Sigmoid colon (tissue), 7 donors: ENCODE measurements around the gene RHEBL1. TPM values are rescaled to one million over a fixed set of nuclear protein-coding genes. Genes with fewer than 3 reads are reported as not detected.

ENCODE experiments used
- DNase-seq: peaks from one replicate; pipeline ENCODE4 v3.0.0-alpha.2; 2019
- H3K27ac ChIP-seq, 4 donors: fragments of 200-600 bp; sonication (generic); one replicate each; pipeline ENCODE4 v1.5.1; 2016 to 2019; ENCODE audit warnings: mild to moderate bottlenecking in 1 of 4
- H3K27me3 ChIP-seq, 3 donors: fragments of 200-600 bp; sonication (generic); one replicate each; pipeline ENCODE4 v1.5.1; 2019; ENCODE audit warnings: mild to moderate bottlenecking in 1 of 3
- H3K36me3 ChIP-seq, 4 donors: fragments of 200-600 bp; sonication (generic); one replicate each; pipeline ENCODE4 v1.5.1; 2016 to 2019
- H3K4me1 ChIP-seq, 4 donors: fragments of 200-600 bp; sonication (generic); one replicate each; pipeline ENCODE4 v1.5.1; 2017 to 2019
- H3K4me3 ChIP-seq, 4 donors: fragments of 200-600 bp; sonication (generic); one replicate each; pipeline ENCODE4 v1.5.1; 2017 to 2019; ENCODE audit warnings: mild to moderate bottlenecking in 2 of 4, moderate library complexity in 1 of 4
- H3K9me3 ChIP-seq, 4 donors: fragments of 200-600 bp in 3 of 4; sonication (generic) in 3 of 4; one replicate each; pipeline versions ENCODE4 v1.5.1 to v1.6.1; 2013 to 2019
- EP300 ChIP-seq, 4 donors: sonication (generic); formaldehyde crosslinking; IDR thresholded peaks; one replicate each; pipeline ENCODE4 v1.6.1; 2017; ENCODE audit warnings: antibody characterized with exemption in 4 of 4
- POLR2A ChIP-seq, 2 donors: fragments of 450-650 bp; IDR thresholded peaks; one replicate each; pipeline ENCODE4 v1.6.1; 2016; ENCODE audit warnings: antibody characterized with exemption in 2 of 2, mild to moderate bottlenecking in 2 of 2, moderate library complexity in 2 of 2
- POLR2AphosphoS5 ChIP-seq, 4 donors: sonication (generic); formaldehyde crosslinking; IDR thresholded peaks; one replicate each; pipeline ENCODE4 v1.6.1; 2017; ENCODE audit warnings: antibody characterized with exemption in 4 of 4
- WGBS, 2 donors: extraction: QIAGEN DNeasy Blood & Tissue Kit; methylation state at CpG; one replicate each; pipeline ENCODE4 v1.1.7; 2013; 5-methylcytosine and 5-hydroxymethylcytosine counted together
- intact Hi-C: fragments of 100-400 bp; cut with DNase I; formaldehyde crosslinking; loops from one replicate; pipeline ENCODE4 v1.15.1; 2023
- polyA plus RNA-seq, 3 donors: library from polyadenylated mRNA; stranded (reverse); fragments of 200-250 nt; gene quantifications; one replicate each; pipeline ENCODE4 v1.2.3, GENCODE V29; 2013
- total RNA-seq, 4 donors: library from RNA; depleted of rRNA; stranded (reverse); fragments of >200 nt; gene quantifications; one replicate each; pipeline ENCODE4 v1.1.0, GENCODE V29; 2016
- TF ChIP-seq, protein P1 (sequence below), 4 experiments: fragments of 450-650 bp in 3 of 4; fragments of 200-600 bp in 1 of 4; IDR thresholded peaks; one replicate each; pipeline ENCODE4 v1.5.1; 2016 to 2019; ENCODE audit warnings: antibody characterized with exemption in 4 of 4, mild to moderate bottlenecking in 3 of 4, moderate library complexity in 2 of 4
- donor health status: healthy with polysubstance abuse.
- donor health status: Bipolar disorder and iron deficiency.
- donor health status: healthy.

RHEBL1 gene
- total and polyA plus RNA-seq, 7 donors: 0.36 to 2.2 TPM; not detected in 5

DNA sequence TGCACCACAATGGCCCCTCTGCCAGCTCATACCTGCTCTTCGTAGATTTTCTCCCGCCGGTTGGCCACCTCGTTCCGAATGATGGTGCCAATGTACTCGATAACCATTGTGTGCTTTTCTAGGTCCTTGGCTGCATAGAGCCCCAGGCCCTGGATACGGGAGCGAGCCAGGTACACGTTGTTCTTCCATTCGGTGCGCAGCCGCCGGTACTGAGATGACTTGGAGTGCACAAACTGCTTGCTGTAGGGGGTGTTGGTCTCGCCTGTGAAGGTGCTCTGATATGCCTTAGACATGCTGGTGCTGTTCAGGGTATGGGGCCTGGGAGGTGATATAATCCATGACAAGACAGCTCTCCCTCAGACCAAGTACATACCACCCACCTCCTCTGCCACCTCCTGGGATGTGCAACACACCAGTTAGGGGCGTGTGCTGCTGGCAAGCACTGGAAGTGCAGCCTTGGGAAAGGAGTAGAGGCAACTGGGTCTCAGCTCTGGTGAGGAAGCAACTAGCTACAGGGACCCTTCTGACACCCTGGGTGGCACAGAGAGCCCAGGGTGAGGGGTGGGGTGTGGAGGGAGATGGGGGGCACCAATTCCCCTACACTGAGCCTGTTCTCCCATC lies 47.1 kb downstream of the RHEBL1 start:
- TF ChIP-seq EP300 (IDR thresholded peaks at IDR 0.05): no peak
- Histone ChIP-seq H3K4me3 (no peak overlapping the region), H3K36me3 (peaks cover 47 to 72% (median 61%) of the 10 kb centered on the region in 4 donors), H3K9me3 (no peaks in the 10 kb centered on the region), H3K27me3 (no peaks in the 10 kb centered on the region), H3K27ac (no peak overlapping the region), H3K4me1 (peaks cover 0 to 19% (median 11%) of the 10 kb centered on the region in 4 donors)
- 94 to 95% methylated on average over 15 of the region's 15 CpGs for WGBS, 2 donors
- DNase-seq: no peak
- intact Hi-C loops: no loop called here

DNA sequence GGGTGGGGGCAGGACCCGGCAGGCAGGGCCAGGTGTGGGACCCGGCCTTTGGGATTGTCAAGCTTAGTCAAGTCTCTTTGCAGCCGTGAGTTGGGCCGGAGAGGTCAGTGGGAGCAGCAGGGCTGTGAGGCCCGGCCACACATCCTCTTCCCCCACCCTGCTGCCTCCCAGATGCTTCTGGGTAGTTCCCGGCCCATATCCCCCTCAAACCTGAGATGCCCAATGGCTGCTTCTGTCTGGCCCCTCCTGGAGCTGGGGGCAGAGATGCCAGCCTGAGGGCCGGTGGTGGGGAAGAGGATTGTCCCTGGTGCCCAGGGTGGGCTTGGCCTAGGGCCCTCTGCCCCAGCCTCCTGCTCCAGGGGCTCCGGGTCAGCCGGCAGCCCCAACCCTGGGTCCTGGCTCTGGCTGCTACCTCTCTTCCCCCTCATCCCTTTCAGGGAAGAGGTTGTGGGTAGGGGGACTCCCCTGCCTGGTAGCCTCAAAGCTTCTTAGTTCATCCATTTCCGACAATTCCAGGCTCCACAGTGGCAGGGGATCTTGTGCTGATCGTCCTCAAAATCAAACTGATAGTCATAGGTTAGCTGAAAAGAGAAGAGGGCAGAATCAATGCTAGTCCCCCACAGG lies 48.4 kb downstream of the RHEBL1 start:
- Histone ChIP-seq H3K4me1 (peaks cover 0 to 29% (median 18%) of the 10 kb centered on the region in 4 donors), H3K36me3 (peaks cover 34 to 60% (median 48%) of the 10 kb centered on the region in 4 donors), H3K9me3 (no peaks in the 10 kb centered on the region), H3K4me3 (no peak overlapping the region), H3K27me3 (no peaks in the 10 kb centered on the region), H3K27ac (no peak overlapping the region)
- 81 to 87% methylated on average over 11 of the region's 11 CpGs for WGBS, 2 donors
- TF ChIP-seq POLR2A (IDR thresholded peaks at IDR 0.05) (no peak), POLR2AphosphoS5 (IDR thresholded peaks at IDR 0.05) (no peak), EP300 (IDR thresholded peaks at IDR 0.05) (no peak)
- TF ChIP-seq, protein P1, sequence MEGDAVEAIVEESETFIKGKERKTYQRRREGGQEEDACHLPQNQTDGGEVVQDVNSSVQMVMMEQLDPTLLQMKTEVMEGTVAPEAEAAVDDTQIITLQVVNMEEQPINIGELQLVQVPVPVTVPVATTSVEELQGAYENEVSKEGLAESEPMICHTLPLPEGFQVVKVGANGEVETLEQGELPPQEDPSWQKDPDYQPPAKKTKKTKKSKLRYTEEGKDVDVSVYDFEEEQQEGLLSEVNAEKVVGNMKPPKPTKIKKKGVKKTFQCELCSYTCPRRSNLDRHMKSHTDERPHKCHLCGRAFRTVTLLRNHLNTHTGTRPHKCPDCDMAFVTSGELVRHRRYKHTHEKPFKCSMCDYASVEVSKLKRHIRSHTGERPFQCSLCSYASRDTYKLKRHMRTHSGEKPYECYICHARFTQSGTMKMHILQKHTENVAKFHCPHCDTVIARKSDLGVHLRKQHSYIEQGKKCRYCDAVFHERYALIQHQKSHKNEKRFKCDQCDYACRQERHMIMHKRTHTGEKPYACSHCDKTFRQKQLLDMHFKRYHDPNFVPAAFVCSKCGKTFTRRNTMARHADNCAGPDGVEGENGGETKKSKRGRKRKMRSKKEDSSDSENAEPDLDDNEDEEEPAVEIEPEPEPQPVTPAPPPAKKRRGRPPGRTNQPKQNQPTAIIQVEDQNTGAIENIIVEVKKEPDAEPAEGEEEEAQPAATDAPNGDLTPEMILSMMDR (IDR thresholded peaks at IDR 0.05): no peak
- DNase-seq: no peak
- intact Hi-C loops: no loop called here

DNA sequence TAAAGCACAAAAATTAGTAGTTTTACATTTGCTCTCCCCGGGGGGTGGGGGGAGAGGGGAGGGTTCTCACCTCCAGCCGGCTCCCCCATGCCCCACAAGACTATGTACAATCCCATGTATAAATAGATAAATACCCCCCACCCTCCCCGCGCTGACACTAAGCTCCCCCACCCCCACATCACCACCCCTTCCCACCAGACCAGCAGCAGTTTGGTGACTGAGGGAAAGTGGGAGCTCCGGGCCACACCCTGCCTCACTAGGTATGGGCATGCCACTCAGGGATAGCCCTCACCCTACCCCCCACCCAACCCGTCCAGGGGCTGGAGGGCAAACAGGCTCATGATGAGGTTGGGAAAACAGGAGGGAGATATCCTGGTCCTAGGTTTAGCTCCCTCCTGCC lies 49.3 kb downstream of the RHEBL1 start:
- Histone ChIP-seq H3K9me3 (no peaks in the 10 kb centered on the region), H3K4me1 (peaks cover 0 to 29% (median 18%) of the 10 kb centered on the region in 4 donors), H3K36me3 (peaks cover 29 to 50% (median 39%) of the 10 kb centered on the region in 4 donors), H3K4me3 (no peak overlapping the region), H3K27me3 (no peaks in the 10 kb centered on the region), H3K27ac (peak overlapping the region in 1 of 4 donors; percentile 92)
- DNase-seq: no peak
- 86 to 91% methylated on average over 6 of the region's 6 CpGs for WGBS, 2 donors
- TF ChIP-seq EP300 (IDR thresholded peaks at IDR 0.05) (no peak), POLR2AphosphoS5 (IDR thresholded peaks at IDR 0.05) (no peak), POLR2A (IDR thresholded peaks at IDR 0.05) (no peak)
- TF ChIP-seq, protein P1 (IDR thresholded peaks at IDR 0.05): no peak
- intact Hi-C loops: no loop called here

DNA sequence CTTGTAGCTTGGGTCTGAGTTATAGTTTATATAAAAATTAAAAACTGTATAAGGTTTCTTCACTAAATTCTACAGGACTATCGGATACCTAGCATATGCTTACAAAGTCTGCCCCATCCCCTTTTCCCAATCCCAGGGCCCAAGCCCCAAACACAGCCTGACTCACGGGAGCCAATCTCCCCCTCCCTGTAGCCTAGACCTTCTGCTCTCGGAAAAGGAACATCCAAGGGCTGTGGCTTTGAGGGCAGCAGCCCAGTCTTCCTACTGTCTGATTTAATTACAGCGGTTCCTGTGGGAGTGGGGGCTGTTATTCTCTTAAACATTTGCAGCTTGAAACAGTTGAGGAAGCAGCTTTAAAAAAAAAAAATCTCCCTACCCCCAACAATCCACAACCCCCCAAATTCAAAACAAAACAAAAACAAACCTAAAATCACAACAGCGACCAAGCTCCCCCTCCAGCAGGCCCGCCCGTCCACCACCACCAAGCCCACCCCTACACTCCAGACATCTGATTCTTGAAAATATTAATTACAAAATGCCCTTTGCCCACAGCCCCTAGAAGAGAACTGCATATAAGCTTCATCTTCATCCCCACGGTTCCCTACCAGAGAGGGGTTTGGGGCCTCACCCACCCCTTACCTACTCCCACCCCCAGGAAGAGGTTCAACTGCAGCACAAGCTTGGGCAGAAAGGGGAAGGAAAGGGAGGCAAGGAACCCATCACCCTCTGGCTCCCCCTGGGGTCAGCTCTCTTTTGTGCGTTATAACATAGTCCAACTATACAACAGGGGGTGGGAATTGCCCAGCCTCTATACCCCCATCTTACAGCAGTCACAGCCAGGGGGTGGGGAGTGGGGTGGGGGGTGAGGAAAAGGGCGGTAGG lies 50.1 kb downstream of the RHEBL1 start:
- no peak for DNase-seq
- Histone ChIP-seq H3K36me3 (peaks cover 29 to 43% (median 32%) of the 10 kb centered on the region in 4 donors), H3K27me3 (no peaks in the 10 kb centered on the region), H3K4me3 (peak overlapping the region in 2 of 4 donors; percentile 77 to 87), H3K9me3 (no peaks in the 10 kb centered on the region), H3K27ac (peak overlapping the region; percentile 89 to 95 (median 92)), H3K4me1 (peaks cover 0 to 29% (median 18%) of the 10 kb centered on the region in 4 donors)
- TF ChIP-seq POLR2A (IDR thresholded peaks at IDR 0.05) (no peak), POLR2AphosphoS5 (IDR thresholded peaks at IDR 0.05) (no peak)
- TF ChIP-seq, protein P1 (IDR thresholded peaks at IDR 0.05): no peak
- intact Hi-C loops: loop anchor here (10.0 kb wide), 1 partner anchor 305 kb away; the partner anchor contains the start of gene CCNT1
- 58 to 74% methylated on average over 10 of the region's 10 CpGs for WGBS, 2 donors

DNA sequence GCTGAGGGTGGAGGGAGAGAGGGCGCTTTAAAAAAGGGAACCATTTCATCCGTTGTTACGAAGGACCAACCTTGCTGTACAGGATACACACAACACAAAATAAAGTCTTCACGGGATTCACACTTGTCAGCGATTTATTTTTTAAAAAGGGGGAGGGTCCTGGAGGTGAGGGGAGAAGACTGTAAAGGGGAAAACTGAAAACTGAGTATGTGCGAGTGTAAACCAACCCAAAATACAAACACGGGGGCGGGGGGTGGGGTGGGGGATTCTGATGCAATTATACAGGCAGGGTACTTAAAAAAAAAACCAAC lies 50.7 kb downstream of the RHEBL1 start:
- no peak for TF ChIP-seq POLR2A (IDR thresholded peaks at IDR 0.05)
- TF ChIP-seq EP300 (IDR thresholded peaks at IDR 0.05): no peak
- TF ChIP-seq POLR2AphosphoS5 (IDR thresholded peaks at IDR 0.05): no peak
- TF ChIP-seq, protein P1 (IDR thresholded peaks at IDR 0.05): no peak
- 2 to 3% methylated on average over 8 of the region's 8 CpGs for WGBS, 2 donors
- Histone ChIP-seq H3K36me3 (peaks cover 24 to 36% (median 27%) of the 10 kb centered on the region in 4 donors), H3K4me1 (peaks cover 0 to 29% (median 18%) of the 10 kb centered on the region in 4 donors), H3K4me3 (peak overlapping the region; percentile 65 to 95 (median 82)), H3K27me3 (no peaks in the 10 kb centered on the region), H3K9me3 (no peaks in the 10 kb centered on the region), H3K27ac (peak overlapping the region; percentile 89 to 95 (median 92))
- intact Hi-C loops: loop anchor here (10.0 kb wide), 1 partner anchor 304 kb away; the partner anchor contains the start of gene CCNT1
- no peak for DNase-seq
